ENCODE data around the gene NTM. TPM values are rescaled to one million over a fixed set of nuclear protein-coding genes. Genes with fewer than 3 reads are reported as not detected.

The NTM gene
- total RNA-seq, 4 donors from 2014 or later: 1.4 to 2.8 (median 1.7) TPM

DNA sequence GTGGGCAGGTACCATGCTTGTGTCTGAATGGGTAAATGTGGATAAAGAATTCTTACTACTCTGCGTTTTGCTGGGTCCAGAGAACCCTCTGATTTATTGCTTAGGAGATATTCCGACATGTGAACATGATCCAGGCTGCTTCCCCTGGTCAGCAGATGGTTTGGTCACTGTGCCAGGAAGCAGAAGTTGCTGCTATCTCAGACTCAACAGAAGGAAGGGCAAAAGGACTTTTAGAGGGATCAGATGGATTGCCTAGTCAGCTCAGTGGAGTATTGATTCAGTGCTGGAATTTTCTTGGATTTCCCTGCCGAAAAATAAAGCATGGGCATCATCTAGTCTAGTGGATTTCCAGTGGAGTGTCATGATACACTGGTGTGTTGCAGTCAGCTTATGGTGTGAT lies 440.1 kb downstream of the NTM start:
- DNase-seq: no peak
- H3K4me1 ChIP-seq: no peaks in the 10 kb centered on the region
- H3K9me3 ChIP-seq: no peaks in the 10 kb centered on the region
- no peak overlapping the region for H3K27ac ChIP-seq
- H3K36me3 ChIP-seq: no peaks in the 10 kb centered on the region
- no peak overlapping the region for H3K4me3 ChIP-seq
- no peak for TF ChIP-seq POLR2A (IDR thresholded peaks at IDR 0.05)
- TF ChIP-seq, protein P1, sequence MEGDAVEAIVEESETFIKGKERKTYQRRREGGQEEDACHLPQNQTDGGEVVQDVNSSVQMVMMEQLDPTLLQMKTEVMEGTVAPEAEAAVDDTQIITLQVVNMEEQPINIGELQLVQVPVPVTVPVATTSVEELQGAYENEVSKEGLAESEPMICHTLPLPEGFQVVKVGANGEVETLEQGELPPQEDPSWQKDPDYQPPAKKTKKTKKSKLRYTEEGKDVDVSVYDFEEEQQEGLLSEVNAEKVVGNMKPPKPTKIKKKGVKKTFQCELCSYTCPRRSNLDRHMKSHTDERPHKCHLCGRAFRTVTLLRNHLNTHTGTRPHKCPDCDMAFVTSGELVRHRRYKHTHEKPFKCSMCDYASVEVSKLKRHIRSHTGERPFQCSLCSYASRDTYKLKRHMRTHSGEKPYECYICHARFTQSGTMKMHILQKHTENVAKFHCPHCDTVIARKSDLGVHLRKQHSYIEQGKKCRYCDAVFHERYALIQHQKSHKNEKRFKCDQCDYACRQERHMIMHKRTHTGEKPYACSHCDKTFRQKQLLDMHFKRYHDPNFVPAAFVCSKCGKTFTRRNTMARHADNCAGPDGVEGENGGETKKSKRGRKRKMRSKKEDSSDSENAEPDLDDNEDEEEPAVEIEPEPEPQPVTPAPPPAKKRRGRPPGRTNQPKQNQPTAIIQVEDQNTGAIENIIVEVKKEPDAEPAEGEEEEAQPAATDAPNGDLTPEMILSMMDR (IDR thresholded peaks at IDR 0.05): no peak
- no peaks in the 10 kb centered on the region for H3K27me3 ChIP-seq

DNA sequence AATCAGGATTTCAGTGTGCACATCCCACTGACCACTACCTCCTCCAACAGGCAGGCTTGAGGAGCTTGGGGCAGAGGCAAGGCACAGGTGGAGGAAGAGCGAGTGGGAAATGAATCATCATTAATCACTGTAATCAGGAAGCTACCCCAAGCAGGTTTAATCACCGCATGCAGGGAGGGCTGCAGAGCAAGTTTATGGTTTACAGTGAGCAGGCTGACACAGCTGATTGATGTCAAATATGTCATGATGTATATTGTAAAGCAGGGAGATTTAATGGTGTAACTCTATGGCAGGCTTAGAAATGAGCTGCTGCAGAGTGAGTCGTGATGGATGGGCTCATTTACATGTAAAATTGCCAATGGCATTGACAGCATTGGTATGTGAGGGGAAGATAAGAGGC lies 441.0 kb downstream of the NTM start:
- no peak for TF ChIP-seq POLR2A (IDR thresholded peaks at IDR 0.05)
- TF ChIP-seq, protein P1 (IDR thresholded peaks at IDR 0.05): no peak
- Histone ChIP-seq H3K36me3 (no peaks in the 10 kb centered on the region), H3K4me3 (no peak overlapping the region), H3K9me3 (no peaks in the 10 kb centered on the region), H3K4me1 (no peaks in the 10 kb centered on the region), H3K27me3 (no peaks in the 10 kb centered on the region), H3K27ac (no peak overlapping the region)
- DNase-seq: no peak

GRCh38 chr11:131814108-131814507 lies 443.7 kb downstream of the NTM start:
- Histone ChIP-seq H3K36me3 (no peaks in the 10 kb centered on the region), H3K27me3 (no peaks in the 10 kb centered on the region), H3K4me3 (no peak overlapping the region), H3K4me1 (no peaks in the 10 kb centered on the region), H3K9me3 (no peaks in the 10 kb centered on the region), H3K27ac (no peak overlapping the region)
- DNase-seq: no peak
- no peak for TF ChIP-seq POLR2A (IDR thresholded peaks at IDR 0.05)
- TF ChIP-seq, protein P1 (IDR thresholded peaks at IDR 0.05): no peak

DNA sequence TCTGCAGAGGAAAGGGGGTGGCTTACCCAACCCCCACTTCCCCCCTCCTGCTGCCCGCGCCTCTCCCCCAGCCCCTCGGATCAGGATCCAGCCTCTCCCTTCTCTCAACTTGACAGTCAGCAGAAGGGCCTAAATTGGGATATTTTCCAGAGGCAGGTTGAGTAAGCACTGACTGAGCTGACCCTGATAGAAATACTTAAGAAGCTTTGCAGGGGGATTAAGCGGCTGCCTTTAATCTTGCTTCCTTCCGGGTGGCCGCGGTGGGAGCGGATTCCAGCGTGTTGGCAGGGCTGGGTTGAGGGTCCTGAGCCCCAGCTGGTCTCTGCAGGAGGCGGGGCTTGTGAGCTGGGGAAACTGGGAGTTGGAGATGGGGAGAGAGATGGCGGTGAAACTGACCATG lies 445.2 kb downstream of the NTM start:
- no peak for DNase-seq
- H3K36me3 ChIP-seq: no peaks in the 10 kb centered on the region
- TF ChIP-seq POLR2A (IDR thresholded peaks at IDR 0.05): no peak
- TF ChIP-seq, protein P1 (IDR thresholded peaks at IDR 0.05): no peak
- H3K4me3 ChIP-seq: no peak overlapping the region
- no peak overlapping the region for H3K27ac ChIP-seq
- H3K4me1 ChIP-seq: no peaks in the 10 kb centered on the region
- H3K9me3 ChIP-seq: no peaks in the 10 kb centered on the region
- no peaks in the 10 kb centered on the region for H3K27me3 ChIP-seq

DNA sequence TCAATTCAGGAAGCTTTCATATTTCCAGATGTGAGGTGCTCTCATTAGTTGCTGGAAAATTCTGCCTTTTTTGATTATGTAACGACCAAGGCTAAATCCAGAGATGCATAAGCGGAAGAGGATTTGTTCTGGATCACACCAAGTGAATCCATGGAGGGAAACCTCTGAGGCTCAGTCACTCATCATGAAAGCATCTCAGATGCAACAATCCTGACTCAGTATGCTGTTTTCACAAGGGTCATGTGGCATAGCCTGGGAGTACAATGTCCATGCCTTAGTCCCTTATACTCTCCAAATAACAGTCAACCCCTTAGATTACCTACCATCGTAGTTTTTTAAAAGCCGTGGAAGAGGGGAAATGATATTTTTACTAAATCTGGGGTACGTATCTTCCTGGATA lies 445.6 kb downstream of the NTM start:
- Histone ChIP-seq H3K36me3 (no peaks in the 10 kb centered on the region), H3K27me3 (no peaks in the 10 kb centered on the region), H3K4me1 (no peaks in the 10 kb centered on the region), H3K4me3 (no peak overlapping the region), H3K9me3 (no peaks in the 10 kb centered on the region), H3K27ac (no peak overlapping the region)
- no peak for DNase-seq
- TF ChIP-seq, protein P1 (IDR thresholded peaks at IDR 0.05): no peak

DNA sequence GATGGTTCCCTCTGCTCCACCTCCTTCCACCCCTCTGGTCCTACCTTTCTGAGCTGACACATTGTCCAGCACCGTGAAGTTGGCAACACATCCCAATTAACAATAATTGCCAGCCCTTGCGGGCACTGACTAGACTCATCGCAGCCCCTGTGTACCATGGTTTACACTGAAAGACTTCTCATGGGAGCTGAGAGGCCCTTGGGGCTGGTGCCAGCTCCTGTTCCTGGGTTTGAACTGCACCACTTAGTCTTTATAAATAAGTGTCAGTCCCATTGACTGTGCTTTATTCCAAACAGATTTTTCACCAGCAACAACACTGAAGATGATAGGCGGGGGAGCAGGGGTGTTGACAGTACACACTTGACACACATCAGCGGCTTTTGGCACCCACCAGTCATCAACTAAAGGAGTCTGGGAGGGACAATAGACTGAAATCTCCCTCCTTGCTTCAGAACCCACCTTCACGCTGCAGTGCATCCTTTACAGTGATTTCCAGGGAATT lies 447.3 kb downstream of the NTM start:
- DNase-seq: no peak
- Histone ChIP-seq H3K4me1 (no peaks in the 10 kb centered on the region), H3K4me3 (no peak overlapping the region), H3K9me3 (no peaks in the 10 kb centered on the region), H3K27me3 (no peaks in the 10 kb centered on the region), H3K27ac (no peak overlapping the region), H3K36me3 (no peaks in the 10 kb centered on the region)
- TF ChIP-seq, protein P1 (IDR thresholded peaks at IDR 0.05): no peak
- TF ChIP-seq POLR2A (IDR thresholded peaks at IDR 0.05): no peak

Data from Peyer's patch (tissue), 4 donors.